MM.1S (cell line): ENCODE data around the gene COPE.

Source experiments
- CTCF ChIP-seq: fragments of 300-600 bp; sonication (generic); IDR thresholded peaks from 2 replicates; pipeline ENCODE4 v1.5.1; 2016; ENCODE audit warnings: antibody characterized with exemption, low read length, mixed read lengths
- EZH2 ChIP-seq: fragments of 300-600 bp; sonication (generic); optimal IDR thresholded peaks from 2 replicates; pipeline ENCODE3; 2017; ENCODE audit warnings: low read depth, mild to moderate bottlenecking, antibody characterized with exemption, low read length, mixed read lengths
- EZH2phosphoT487 ChIP-seq: fragments of 300-600 bp; sonication (generic); IDR thresholded peaks from 2 replicates; pipeline ENCODE4 v1.6.1; 2018; ENCODE audit warnings: antibody characterized with exemption, low read length

- TF ChIP-seq CTCF (no peak), EZH2 (no peak), EZH2phosphoT487 (no peak)
These were observed 24.7 kb downstream of the COPE start for GRCh38 chr19:18894254-18895037.
